Measurements from ENCODE around the gene CYB561D2. TPM values are rescaled to one million over a fixed set of nuclear protein-coding genes. Genes with fewer than 3 reads are reported as not detected.

The CYB561D2 gene
- total and polyA plus RNA-seq, 2 of the 13 experiments (the other 11 are each of a cell fraction or from before 2014, with no cell fraction given), result 11.1 to 17.2 TPM

DNA sequence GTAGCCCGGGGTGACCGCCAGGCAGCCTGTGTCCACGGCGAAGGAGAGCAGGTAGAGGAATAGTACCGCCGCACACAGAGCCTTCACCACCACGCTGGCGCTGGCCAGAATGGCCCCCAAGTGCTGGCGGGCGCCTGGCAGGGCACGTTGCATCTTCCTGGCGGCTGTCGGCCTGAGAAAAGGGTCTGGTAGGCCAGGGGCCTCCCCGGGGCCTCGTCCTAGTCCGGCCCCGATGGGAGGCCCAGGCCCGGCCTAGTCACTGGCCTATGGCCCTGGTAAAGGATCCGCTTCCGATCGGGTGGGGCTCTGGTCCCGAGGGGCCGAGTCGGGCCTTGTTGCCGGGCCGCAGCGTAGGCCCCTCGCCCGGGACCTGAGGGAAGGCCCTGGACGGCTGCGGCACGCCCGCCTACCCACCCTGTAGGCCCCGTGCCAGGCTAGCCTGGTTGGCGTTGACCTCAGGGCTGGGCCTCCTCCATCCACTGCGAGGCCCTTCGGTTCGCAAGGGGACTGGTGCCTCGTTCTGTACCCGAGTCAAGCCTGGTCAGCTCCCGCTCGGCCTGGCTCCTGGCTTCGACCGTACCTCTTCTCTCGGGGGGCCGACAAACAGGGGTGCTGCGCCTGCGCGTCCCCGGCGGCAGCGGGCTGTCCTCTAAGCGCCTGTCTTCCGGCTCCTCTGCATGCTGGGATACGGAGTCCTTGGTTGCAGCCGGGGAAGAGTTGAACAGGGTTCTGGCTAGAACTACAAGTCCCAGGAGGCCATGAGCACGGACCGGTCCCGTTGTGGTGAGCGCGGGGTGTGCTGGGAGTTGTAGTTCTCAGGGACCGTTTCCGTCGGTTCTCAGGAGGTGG is 8.5 kb downstream of the CYB561D2 start, which contains the start of gene TMEM115 (continued):
- no peak for TF ChIP-seq GATA4 (IDR thresholded peaks at IDR 0.05; ENCODE audit: borderline replicate concordance, low read depth)
- TF ChIP-seq, protein P1, sequence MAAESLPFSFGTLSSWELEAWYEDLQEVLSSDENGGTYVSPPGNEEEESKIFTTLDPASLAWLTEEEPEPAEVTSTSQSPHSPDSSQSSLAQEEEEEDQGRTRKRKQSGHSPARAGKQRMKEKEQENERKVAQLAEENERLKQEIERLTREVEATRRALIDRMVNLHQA (CRISPR knock-in tag; IDR thresholded peaks at IDR 0.05), result no peak
- TF ChIP-seq FOXP1 (IDR thresholded peaks at IDR 0.05), result no peak
- TF ChIP-seq FOXP1 (CRISPR knock-in tag; IDR thresholded peaks at IDR 0.05), result no peak
- TF ChIP-seq ZNF296 (CRISPR knock-in tag; conservative IDR thresholded peaks at IDR 0.05), result no peak
- no peak for TF ChIP-seq HINFP (CRISPR knock-in tag; IDR thresholded peaks at IDR 0.05; ENCODE audit: low read depth)
- no peak; the same call in 1 of the 2 replicates for TF ChIP-seq TMF1 (CRISPR knock-in tag; IDR thresholded peaks at IDR 0.05; ENCODE audit: low read depth)
- TF ChIP-seq, protein P2, sequence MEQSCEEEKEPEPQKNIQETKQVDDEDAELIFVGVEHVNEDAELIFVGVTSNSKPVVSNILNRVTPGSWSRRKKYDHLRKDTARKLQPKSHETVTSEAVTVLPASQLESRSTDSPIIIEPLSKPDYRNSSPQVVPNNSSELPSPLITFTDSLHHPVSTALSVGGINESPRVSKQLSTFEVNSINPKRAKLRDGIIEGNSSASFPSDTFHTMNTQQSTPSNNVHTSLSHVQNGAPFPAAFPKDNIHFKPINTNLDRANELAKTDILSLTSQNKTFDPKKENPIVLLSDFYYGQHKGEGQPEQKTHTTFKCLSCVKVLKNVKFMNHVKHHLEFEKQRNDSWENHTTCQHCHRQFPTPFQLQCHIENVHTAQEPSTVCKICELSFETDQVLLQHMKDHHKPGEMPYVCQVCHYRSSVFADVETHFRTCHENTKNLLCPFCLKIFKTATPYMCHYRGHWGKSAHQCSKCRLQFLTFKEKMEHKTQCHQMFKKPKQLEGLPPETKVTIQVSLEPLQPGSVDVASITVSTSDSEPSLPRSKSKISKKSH (CRISPR knock-in tag; IDR thresholded peaks at IDR 0.05; ENCODE audit: borderline replicate concordance), result peak; percentile 74; the same call in 1 of the 2 replicates
- TF ChIP-seq AKAP8 (CRISPR knock-in tag; IDR thresholded peaks at IDR 0.05), result peak; percentile 81
- TF ChIP-seq ZNF30 (CRISPR knock-in tag; IDR thresholded peaks at IDR 0.05), result no peak
- TF ChIP-seq HMGXB3 (CRISPR knock-in tag; IDR thresholded peaks at IDR 0.05; ENCODE audit: borderline replicate concordance), result no peak; the same call in 1 of the 2 replicates
- TF ChIP-seq NR2F1 (CRISPR knock-in tag; IDR thresholded peaks at IDR 0.05), result no peak
- no peak for TF ChIP-seq SNAPC5 (CRISPR knock-in tag; IDR thresholded peaks at IDR 0.05; ENCODE audit: borderline replicate concordance)
- peak; percentile 94 for TF ChIP-seq ZNF704 (CRISPR knock-in tag; IDR thresholded peaks at IDR 0.05; ENCODE audit: borderline replicate concordance)
- TF ChIP-seq MED1 (CRISPR knock-in tag; IDR thresholded peaks at IDR 0.05), result peak; percentile 59
- TF ChIP-seq SRF (IDR thresholded peaks at IDR 0.05; ENCODE audit: low read depth, low read length), result no peak; the same call in 1 of the 2 replicates
